Subcutaneous preadipocyte (primary cell): Measurements from ENCODE around the gene SPATA31C2. TPM values are rescaled to one million over a fixed set of nuclear protein-coding genes. Genes with fewer than 3 reads are reported as not detected.

ENCODE experiments used
- total RNA-seq: library from RNA; depleted of rRNA; stranded (reverse); fragments of >200 nt; gene quantifications from 2 replicates; pipeline ENCODE4 v1.2.3, GENCODE V29; 2012

Gene SPATA31C2
- total RNA-seq = not detected in 2 replicates

DNA sequence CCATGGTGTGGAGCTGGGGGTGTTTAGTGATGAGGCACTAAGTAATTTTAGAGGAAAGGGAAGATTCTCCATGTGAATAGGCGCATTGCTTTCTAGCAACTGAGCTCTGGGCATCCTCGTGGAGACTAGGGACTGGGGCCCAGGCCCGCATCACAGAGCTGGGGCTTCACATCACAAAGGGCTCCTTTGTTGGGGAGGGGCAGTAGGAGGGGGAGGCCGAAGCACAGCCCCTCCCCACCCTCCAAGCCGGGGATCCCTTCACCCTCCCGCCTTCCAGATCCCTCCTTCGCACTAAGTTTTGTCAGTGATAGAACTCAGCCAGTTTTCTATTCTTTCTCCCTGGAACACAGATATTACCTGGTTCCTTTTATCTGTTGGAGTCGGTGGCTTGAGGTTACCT lies at the start of gene SPATA31C2:
Gene SPATA31C2 (minus strand): TSS at position 101 of the 400 bp plus-strand sequence. CDS start 29 bp downstream, at position 72.

Other genes with a start within 250 kb of the SPATA31C2 start
- gene SPATA31C1, start 220.5 kb downstream of the SPATA31C2 start, total RNA-seq = not detected in 2 replicates
- gene CDK20, start 163.9 kb downstream of the SPATA31C2 start, total RNA-seq = 5.5 and 7.0 TPM in 2 replicates
- gene SPIN1, start 250.0 kb upstream of the SPATA31C2 start, total RNA-seq = 44.1 and 50.4 TPM in 2 replicates